Progenitor cell of endocrine pancreas (in vitro differentiated cells): ENCODE results near the gene OPA1. TPM values are rescaled to one million over a fixed set of nuclear protein-coding genes. Genes with fewer than 3 reads are reported as not detected.

Source experiments
- DNase-seq: peaks from one replicate; pipeline ENCODE4 v3.0.0; 2021; ENCODE audit warnings: low spot score; ENCODE audit not compliant: unreplicated experiment
- H3K27ac Mint-ChIP-seq: 2 replicates; pipeline ENCODE4 v1.8.0; 2021; ENCODE audit warnings: mild to moderate bottlenecking, moderate library complexity, mixed read lengths
- H3K27me3 Mint-ChIP-seq: 2 replicates; pipeline ENCODE4 v1.8.0; 2021; ENCODE audit warnings: mixed read lengths
- H3K36me3 Mint-ChIP-seq: 2 replicates; pipeline ENCODE4 v1.8.0; 2022; ENCODE audit warnings: mixed read lengths; ENCODE audit not compliant: insufficient read depth
- H3K4me1 Mint-ChIP-seq: 2 replicates; pipeline ENCODE4 v1.8.0; 2021; ENCODE audit warnings: low read depth, mixed read lengths
- H3K4me3 Mint-ChIP-seq: 2 replicates; pipeline ENCODE4 v1.8.0; 2021; ENCODE audit warnings: low read depth, mild to moderate bottlenecking, moderate library complexity, mixed read lengths
- H3K9me3 Mint-ChIP-seq: 2 replicates; pipeline ENCODE4 v1.8.0; 2021; ENCODE audit warnings: low read depth, mixed read lengths
- total RNA-seq: library from RNA; stranded (reverse); gene quantifications from 2 replicates; pipeline ENCODE4 v1.2.1, GENCODE V29; 2021
- TF ChIP-seq, protein P1 (sequence below): fragments of 200-600 bp; sonication (generic); IDR thresholded peaks from one replicate; pipeline ENCODE4 v1.5.0; 2021; ENCODE audit warnings: antibody characterized with exemption, mild to moderate bottlenecking; ENCODE audit not compliant: unreplicated experiment

The OPA1 gene
- total RNA-seq, 1 donor from 2014 or later = 60.8 TPM

GRCh38 chr3:193656445-193656844 is 63.4 kb downstream of the OPA1 start:
- H3K9me3 Mint-ChIP-seq = no peaks in the 10 kb centered on the region
- H3K36me3 Mint-ChIP-seq = peaks cover 8% of the 10 kb centered on the region
- TF ChIP-seq, protein P1, sequence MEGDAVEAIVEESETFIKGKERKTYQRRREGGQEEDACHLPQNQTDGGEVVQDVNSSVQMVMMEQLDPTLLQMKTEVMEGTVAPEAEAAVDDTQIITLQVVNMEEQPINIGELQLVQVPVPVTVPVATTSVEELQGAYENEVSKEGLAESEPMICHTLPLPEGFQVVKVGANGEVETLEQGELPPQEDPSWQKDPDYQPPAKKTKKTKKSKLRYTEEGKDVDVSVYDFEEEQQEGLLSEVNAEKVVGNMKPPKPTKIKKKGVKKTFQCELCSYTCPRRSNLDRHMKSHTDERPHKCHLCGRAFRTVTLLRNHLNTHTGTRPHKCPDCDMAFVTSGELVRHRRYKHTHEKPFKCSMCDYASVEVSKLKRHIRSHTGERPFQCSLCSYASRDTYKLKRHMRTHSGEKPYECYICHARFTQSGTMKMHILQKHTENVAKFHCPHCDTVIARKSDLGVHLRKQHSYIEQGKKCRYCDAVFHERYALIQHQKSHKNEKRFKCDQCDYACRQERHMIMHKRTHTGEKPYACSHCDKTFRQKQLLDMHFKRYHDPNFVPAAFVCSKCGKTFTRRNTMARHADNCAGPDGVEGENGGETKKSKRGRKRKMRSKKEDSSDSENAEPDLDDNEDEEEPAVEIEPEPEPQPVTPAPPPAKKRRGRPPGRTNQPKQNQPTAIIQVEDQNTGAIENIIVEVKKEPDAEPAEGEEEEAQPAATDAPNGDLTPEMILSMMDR = no peak
- DNase-seq = no peak
- no peak overlapping the region for H3K4me3 Mint-ChIP-seq
- H3K27ac Mint-ChIP-seq = no peak overlapping the region
- no peaks in the 10 kb centered on the region for H3K4me1 Mint-ChIP-seq
- no peaks in the 10 kb centered on the region for H3K27me3 Mint-ChIP-seq

DNA sequence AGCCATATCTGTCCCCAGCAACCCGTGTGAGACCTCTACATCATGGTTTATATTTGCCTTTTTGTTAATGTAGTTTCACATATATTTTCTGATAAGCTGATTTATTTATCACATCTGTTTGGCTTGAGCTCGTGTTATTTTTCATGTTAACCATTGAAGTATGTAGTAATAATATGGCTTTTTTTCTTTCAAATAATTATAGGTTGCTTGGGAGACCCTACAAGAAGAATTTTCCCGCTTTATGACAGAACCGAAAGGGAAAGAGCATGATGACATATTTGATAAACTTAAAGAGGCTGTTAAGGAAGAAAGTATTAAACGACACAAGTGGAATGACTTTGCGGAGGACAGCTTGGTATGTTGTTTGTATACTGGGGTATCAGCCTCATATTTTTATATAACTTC is 63.9 kb downstream of the OPA1 start:
- Mint-ChIP-seq H3K36me3 (peaks cover 9% of the 10 kb centered on the region), H3K4me3 (no peak overlapping the region), H3K27me3 (no peaks in the 10 kb centered on the region), H3K9me3 (no peaks in the 10 kb centered on the region), H3K4me1 (no peaks in the 10 kb centered on the region), H3K27ac (no peak overlapping the region)
- TF ChIP-seq, protein P1 = no peak
- DNase-seq = no peak

- Mint-ChIP-seq H3K36me3 (peaks cover 9% of the 10 kb centered on the region), H3K4me3 (no peak overlapping the region), H3K27me3 (no peaks in the 10 kb centered on the region), H3K4me1 (no peaks in the 10 kb centered on the region), H3K9me3 (no peaks in the 10 kb centered on the region), H3K27ac (no peak overlapping the region)
- no peak for DNase-seq
- TF ChIP-seq, protein P1 = no peak
Measured at GRCh38 chr3:193660171-193660570, 67.2 kb downstream of the OPA1 start.

DNA sequence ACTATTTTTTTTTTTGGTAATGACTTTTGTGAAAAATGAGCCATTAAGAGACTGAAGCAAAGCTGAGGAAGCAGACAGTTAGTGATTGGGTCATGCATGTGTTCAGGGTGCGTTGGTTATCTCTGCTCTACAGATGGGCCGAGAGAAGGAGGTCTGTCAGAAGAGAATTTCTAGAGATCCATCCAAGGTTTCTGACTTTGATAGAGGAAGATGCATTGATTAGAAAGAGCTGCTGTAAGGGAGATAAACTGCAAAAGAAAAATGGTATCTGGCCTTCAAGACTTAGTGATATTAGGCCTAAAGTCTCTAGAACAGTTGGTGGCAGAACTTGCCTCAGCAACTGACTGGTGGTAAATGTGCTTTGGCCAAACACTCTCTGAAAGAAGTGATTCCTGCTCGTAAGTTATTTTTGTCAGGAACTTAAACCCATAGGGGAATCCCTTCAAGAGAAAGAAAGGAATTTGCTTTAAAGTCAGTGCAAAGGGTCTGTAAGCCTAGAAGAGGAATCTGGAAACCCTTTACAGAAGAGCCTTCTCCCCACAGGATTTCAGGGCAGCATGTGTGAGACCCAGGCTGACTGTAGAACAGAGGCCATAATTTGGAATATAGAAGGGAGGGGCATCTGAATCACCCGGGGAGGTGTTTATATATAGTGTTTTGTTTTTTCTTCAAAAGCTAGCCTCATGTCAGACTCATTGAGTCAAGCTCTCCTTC is 67.8 kb downstream of the OPA1 start:
- no peak for DNase-seq
- TF ChIP-seq, protein P1 = no peak
- H3K36me3 Mint-ChIP-seq = peaks cover 9% of the 10 kb centered on the region
- H3K4me3 Mint-ChIP-seq = no peak overlapping the region
- no peaks in the 10 kb centered on the region for H3K4me1 Mint-ChIP-seq
- H3K27ac Mint-ChIP-seq = no peak overlapping the region
- no peaks in the 10 kb centered on the region for H3K9me3 Mint-ChIP-seq
- no peaks in the 10 kb centered on the region for H3K27me3 Mint-ChIP-seq

GRCh38 chr3:193662757-193663322 is 69.8 kb downstream of the OPA1 start:
- Mint-ChIP-seq H3K27ac (no peak overlapping the region), H3K4me1 (no peaks in the 10 kb centered on the region), H3K9me3 (no peaks in the 10 kb centered on the region), H3K27me3 (no peaks in the 10 kb centered on the region), H3K36me3 (peaks cover 10% of the 10 kb centered on the region), H3K4me3 (no peak overlapping the region)
- no peak for DNase-seq
- TF ChIP-seq, protein P1 = no peak
